Glutamatergic neuron (in vitro differentiated cells): ENCODE results near the gene KLHL24. TPM values are rescaled to one million over a fixed set of nuclear protein-coding genes. Genes with fewer than 3 reads are reported as not detected.

Source experiments
- DNase-seq: peaks from one replicate; pipeline ENCODE4 v3.0.0; 2022
- H3K27ac Mint-ChIP-seq: one replicate; pipeline ENCODE4 v1.8.0; 2020; ENCODE audit warnings: mild to moderate bottlenecking, mixed read lengths, inconsistent platforms; ENCODE audit not compliant: unreplicated experiment
- H3K27me3 Mint-ChIP-seq: one replicate; pipeline ENCODE4 v1.8.0; 2020; ENCODE audit warnings: mild to moderate bottlenecking, moderate library complexity, mixed read lengths, inconsistent platforms; ENCODE audit not compliant: unreplicated experiment
- H3K36me3 Mint-ChIP-seq: one replicate; pipeline ENCODE4 v1.8.0; 2020; ENCODE audit warnings: mild to moderate bottlenecking, mixed read lengths, inconsistent platforms; ENCODE audit not compliant: unreplicated experiment
- H3K4me1 Mint-ChIP-seq: one replicate; pipeline ENCODE4 v1.8.0; 2020; ENCODE audit warnings: mild to moderate bottlenecking, low read depth, mixed read lengths, inconsistent platforms; ENCODE audit not compliant: unreplicated experiment
- H3K4me3 Mint-ChIP-seq: one replicate; pipeline ENCODE4 v1.8.0; 2020; ENCODE audit warnings: mild to moderate bottlenecking, mixed read lengths, inconsistent platforms; ENCODE audit not compliant: unreplicated experiment
- H3K9me3 Mint-ChIP-seq: one replicate; pipeline ENCODE4 v1.8.0; 2020; ENCODE audit warnings: mild to moderate bottlenecking, moderate library complexity, mixed read lengths, inconsistent platforms; ENCODE audit not compliant: unreplicated experiment
- total RNA-seq: library from RNA; stranded (reverse); fragmentation: NEBNext Ultra II Directional; extraction: Animal tissue kit (Norgen Biotek cat#: 25700); gene quantifications from one replicate; pipeline ENCODE4 v1.2.1, GENCODE V29; 2021; ENCODE audit not compliant: unreplicated experiment
- TF ChIP-seq, protein P1 (sequence below): fragments of 200-600 bp; sonication (generic); IDR thresholded peaks from one replicate; pipeline ENCODE4 v1.5.0; 2021; ENCODE audit not compliant: partially characterized antibody, unreplicated experiment

The KLHL24 gene
- total RNA-seq, 1 donor from 2014 or later, result 152 TPM

- no peaks in the 10 kb centered on the region for H3K9me3 Mint-ChIP-seq
- no peak overlapping the region for H3K4me3 Mint-ChIP-seq
- H3K4me1 Mint-ChIP-seq, result peaks cover 3% of the 10 kb centered on the region
- DNase-seq, result no peak
- H3K27me3 Mint-ChIP-seq, result no peaks in the 10 kb centered on the region
- no peak overlapping the region for H3K27ac Mint-ChIP-seq
- TF ChIP-seq, protein P1, sequence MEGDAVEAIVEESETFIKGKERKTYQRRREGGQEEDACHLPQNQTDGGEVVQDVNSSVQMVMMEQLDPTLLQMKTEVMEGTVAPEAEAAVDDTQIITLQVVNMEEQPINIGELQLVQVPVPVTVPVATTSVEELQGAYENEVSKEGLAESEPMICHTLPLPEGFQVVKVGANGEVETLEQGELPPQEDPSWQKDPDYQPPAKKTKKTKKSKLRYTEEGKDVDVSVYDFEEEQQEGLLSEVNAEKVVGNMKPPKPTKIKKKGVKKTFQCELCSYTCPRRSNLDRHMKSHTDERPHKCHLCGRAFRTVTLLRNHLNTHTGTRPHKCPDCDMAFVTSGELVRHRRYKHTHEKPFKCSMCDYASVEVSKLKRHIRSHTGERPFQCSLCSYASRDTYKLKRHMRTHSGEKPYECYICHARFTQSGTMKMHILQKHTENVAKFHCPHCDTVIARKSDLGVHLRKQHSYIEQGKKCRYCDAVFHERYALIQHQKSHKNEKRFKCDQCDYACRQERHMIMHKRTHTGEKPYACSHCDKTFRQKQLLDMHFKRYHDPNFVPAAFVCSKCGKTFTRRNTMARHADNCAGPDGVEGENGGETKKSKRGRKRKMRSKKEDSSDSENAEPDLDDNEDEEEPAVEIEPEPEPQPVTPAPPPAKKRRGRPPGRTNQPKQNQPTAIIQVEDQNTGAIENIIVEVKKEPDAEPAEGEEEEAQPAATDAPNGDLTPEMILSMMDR, result no peak
- no peaks in the 10 kb centered on the region for H3K36me3 Mint-ChIP-seq
Observed at GRCh38 chr3:183731611-183732010, 96.2 kb downstream of the KLHL24 start.

DNA sequence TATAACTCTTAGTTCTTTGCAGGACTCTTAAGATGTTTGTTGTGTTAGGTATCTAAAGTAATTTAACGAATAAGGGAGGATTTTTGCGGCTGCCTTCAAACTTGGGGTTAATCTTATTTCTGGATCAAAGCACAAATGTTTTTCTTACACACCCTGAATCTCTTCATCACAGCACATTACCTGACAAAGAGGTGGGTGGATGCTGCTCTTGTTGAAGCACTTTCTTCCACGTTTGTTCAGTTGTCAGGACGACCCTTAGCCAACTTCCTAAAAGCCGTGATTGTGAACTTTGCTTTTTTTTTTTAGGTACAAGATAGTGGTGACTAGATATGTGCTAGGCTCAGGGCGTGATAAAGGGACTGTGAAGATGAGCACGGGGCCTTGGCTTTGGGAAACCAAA lies 98.1 kb downstream of the KLHL24 start:
- Mint-ChIP-seq H3K36me3 (no peaks in the 10 kb centered on the region), H3K27me3 (no peaks in the 10 kb centered on the region), H3K4me3 (no peak overlapping the region), H3K27ac (no peak overlapping the region), H3K9me3 (no peaks in the 10 kb centered on the region), H3K4me1 (peaks cover 3% of the 10 kb centered on the region)
- TF ChIP-seq, protein P1, result no peak
- DNase-seq, result no peak

Other genes starting within 250 kb of the KLHL24 start
- gene MCF2L2, start 207.0 kb upstream of the KLHL24 start, total RNA-seq, result 18.1 TPM
- gene KLHL6, start 79.9 kb upstream of the KLHL24 start, total RNA-seq, result not detected
- 56.1 TPM for gene YEATS2, start 62.2 kb downstream of the KLHL24 start, total RNA-seq
- gene MAP6D1, start 190.0 kb downstream of the KLHL24 start, total RNA-seq, result 10.2 TPM
- 58.5 TPM for gene PARL, start 249.3 kb downstream of the KLHL24 start, total RNA-seq